ENCODE data around the gene VAV2.

Gene VAV2, protein sequence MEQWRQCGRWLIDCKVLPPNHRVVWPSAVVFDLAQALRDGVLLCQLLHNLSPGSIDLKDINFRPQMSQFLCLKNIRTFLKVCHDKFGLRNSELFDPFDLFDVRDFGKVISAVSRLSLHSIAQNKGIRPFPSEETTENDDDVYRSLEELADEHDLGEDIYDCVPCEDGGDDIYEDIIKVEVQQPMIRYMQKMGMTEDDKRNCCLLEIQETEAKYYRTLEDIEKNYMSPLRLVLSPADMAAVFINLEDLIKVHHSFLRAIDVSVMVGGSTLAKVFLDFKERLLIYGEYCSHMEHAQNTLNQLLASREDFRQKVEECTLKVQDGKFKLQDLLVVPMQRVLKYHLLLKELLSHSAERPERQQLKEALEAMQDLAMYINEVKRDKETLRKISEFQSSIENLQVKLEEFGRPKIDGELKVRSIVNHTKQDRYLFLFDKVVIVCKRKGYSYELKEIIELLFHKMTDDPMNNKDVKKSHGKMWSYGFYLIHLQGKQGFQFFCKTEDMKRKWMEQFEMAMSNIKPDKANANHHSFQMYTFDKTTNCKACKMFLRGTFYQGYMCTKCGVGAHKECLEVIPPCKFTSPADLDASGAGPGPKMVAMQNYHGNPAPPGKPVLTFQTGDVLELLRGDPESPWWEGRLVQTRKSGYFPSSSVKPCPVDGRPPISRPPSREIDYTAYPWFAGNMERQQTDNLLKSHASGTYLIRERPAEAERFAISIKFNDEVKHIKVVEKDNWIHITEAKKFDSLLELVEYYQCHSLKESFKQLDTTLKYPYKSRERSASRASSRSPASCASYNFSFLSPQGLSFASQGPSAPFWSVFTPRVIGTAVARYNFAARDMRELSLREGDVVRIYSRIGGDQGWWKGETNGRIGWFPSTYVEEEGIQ

DNA sequence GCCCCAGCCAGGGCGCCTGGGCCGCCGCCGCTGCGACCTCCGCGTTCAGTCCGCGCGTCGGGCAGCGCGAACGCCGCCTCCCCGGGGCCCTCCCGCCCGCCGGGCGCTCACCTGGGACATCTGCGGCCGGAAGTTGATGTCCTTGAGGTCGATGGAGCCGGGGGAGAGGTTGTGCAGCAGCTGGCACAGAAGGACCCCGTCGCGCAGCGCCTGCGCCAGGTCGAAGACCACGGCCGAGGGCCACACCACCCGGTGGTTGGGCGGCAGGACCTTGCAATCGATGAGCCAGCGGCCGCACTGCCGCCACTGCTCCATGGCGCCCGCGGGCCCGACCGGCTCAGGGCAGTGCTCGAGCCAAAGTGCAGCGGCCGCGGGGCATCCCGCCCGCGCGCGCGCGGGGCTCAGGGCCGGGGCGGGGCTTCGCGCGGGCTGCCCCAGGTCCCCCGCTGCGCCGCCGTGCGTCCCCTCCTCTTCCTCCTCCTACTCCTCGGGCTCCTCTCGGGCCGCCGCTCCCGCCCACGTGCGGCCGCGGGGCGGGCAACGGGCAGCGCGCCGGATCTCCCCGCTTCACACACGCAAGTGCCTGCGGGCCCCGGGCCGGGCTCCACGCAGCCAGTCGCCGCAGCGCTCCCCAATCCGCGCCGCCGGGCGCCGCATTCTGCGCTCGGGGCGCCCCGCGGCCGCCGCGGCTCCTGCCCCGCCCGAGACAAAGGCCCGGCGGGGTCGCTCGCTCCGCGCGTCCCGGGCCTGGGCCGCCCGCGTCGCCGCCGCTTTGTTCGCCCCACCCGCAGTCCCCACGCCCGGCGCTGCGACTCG is at the start of gene VAV2:
TSS of gene VAV2 (minus strand) at position 361 of the 816 bp plus-strand sequence. CDS start at position 315, 46 bp downstream.
- peak; percentile 41 for DNase-seq (ENCODE audit: low spot score)

DNA sequence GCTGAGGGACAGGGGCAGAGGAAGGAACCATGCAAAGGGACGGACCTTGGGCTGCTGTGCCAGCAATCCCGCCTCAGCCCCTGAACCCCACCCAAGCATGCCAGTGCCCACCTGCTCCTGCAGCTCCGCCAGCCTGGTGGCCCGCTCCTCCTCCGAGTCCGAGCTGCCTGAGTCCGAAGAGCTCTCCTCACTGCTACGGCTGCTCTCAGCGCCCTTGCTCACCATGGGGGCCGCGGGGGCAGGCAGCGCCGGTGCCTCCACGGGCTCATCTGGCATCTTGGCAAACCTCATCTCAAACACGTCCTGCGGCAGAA is 49.5 kb upstream of the VAV2 start:
- no peak for DNase-seq (ENCODE audit: low spot score)

DNA sequence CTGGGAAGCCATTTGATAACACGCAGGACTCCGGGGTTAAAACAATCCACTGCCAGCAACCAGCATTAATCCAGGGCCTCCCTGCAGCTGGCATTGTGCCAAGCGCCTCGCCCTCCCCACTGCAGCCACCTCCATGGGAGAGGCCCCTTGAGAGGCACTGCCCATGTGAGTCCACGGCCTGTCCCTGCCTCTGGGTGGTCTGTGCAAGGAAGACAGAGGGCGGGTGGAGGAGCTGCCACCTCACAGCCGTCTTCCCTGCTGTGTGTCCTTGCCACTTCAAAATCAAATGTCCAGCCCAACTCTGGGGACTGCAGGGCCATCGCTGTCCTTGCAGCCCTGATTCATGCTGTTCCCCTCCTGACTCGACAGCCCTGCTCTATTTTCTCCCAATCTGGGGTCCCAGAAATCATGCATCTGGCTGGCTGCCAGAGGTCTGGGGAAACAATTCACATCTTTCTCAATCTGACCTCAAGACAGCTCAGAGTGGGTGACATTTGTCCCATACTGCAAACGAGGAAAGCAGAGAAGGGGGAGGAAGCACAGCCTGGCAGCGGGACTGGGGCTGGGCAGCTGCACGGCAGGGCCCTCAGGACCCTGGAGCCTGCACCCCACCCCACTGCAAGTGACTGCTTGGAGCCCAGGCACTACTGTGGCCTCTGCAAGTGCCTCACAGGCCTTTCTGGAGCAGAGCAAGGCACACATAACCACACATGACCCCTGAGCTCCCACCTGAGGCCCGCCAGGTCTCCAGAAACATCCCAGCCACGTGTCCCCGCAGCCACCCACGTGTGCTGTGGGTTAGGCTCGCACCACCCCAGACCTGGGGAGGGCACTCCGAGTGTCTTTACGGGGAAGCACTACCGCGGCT is 48.9 kb upstream of the VAV2 start:
- DNase-seq (ENCODE audit: low spot score): no peak

DNA sequence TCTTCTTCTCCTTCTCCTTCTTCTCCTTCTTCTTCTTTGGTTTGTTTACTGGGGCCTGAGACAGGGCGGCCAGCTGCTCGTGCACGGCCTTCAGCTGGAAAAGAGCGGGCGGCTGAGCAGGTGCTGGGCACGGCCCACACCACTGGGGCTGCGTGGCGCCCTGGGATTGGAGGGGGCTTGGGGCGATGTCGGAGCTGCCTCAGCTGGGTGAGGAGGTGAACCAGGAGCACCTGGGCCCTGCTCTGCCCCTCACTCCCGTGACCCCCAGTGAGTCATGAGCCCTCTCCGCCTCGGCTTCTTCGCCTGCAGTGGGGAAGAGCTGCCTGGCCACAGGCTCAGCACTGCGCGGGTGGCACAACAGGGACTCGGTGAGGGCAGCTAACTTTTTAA is 48.0 kb upstream of the VAV2 start:
- DNase-seq (ENCODE audit: low spot score): no peak

DNA sequence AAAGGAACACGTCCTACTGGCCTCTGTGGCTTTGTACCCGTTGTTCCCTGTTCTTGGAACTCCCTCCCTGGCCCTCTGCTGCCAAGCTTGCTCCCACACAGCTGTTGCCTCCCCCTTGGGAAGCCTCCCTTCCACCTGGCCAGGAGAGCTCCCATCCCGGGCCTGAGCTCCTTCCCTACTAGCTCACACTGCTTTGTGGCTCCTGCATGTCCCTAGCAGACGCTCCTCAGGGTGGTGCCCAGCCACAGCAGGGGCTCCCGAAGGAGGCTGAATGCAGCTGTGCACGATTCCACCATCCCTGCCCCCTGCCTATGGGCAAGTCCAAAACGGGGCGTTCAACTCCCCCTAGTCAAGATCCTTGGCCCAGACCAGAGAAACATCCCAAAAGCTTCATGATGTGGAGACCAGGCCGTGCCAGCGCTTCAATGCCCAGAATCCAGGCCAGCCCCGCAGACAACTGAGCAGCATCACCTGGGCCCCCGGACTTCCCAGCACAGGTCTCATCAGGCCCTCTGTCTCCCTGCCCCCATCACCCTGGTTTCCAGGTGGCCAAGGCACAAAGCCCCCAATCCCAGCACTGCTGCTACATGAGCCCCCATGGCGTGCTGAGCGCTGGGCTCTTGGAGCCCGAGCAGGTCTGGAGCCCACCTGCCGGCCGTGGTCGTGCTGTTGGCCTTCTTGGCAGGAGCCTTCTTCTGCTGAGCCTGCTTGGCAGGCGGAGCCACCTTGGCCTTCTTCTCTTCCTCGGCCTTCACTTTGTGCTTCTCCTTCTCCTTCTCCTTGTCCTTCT is 47.5 kb upstream of the VAV2 start:
- DNase-seq (ENCODE audit: low spot score): no peak

DNA sequence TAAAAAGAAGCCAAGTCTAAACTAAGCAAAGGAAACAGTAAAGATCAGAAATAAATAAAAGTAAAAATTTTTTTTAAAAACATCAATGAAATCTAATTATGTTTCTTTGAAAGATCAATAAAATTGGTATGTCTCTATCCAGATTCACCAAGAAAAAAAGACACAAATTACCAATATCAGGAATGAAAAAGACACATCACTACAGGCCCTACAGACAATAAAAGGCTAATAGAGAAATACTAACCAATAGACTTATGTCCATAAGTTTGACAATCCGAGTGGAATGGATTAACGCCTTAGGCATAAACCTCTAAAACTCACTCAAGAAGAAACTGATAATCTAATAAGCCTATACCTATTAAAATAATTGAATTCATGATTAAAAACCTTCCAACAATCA is 45.5 kb upstream of the VAV2 start:
- no peak for DNase-seq (ENCODE audit: low spot score)

DNA sequence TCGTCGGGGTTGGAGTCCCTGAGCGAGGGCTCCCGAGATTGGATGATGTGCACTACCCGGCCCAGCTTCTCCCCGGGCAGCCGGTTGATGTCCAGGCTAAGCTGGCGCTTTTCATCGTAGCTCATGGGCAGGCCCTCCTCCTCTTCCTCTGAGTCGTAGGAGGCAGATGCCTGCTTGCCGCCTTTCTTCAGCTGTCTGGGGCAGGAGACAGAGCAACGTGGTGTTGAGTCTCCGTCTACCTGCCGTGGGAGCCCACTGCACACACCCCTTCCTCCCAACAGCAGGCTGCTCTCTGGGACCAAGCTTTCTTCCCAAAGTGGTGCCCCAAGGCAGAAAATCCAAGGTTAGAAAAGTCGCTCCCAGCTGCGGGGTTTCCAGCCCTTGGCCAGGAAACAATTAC is 44.0 kb upstream of the VAV2 start:
- DNase-seq (ENCODE audit: low spot score): no peak

DNA sequence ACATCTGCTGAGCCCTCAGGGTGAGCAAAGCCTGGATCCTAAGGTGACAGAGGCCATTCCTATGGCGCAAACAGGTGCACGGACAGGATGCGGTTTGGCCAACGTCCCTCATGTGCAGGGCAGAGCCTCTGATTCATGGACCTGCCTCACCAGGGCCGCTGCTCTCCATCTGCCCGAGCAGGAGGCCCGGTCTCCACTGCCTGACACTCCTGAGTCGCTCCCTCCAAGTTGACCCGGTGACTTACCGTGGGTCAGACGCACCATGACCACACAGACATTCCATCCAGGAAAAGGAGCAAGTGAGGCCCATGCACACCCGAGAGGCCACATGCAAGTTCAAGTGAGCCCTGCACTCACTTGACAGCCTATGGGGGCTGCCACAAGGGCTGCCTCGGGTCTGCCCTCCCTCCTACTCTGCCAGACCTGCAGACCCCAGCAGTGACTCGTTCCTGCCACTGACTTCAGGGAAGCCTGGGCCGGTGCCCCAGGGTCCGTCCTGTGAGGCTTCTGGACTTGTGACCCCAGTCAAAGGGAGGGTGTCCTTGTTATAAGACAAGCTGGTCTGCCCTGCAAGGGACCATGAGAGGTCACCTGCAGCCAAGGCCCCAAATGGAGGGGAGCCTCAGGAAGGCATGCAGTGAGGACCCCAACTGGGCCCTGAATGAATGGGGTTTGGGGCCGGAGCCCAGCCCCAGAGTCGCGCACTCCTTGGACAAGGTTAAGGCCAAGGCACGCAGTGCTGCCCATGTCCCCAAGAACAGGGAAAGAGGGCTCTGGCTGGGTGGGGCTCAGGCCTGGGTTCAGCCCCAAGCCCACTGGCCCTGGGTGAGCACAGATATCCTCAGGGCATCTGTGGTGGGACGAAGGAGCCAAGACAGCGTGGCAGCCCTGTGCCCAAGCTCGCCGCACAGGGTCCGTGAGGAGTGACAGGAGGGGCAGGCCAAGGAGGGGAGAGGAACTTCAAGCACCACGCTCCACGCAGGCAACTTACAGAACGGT is 43.2 kb upstream of the VAV2 start:
- DNase-seq (ENCODE audit: low spot score): no peak

DNA sequence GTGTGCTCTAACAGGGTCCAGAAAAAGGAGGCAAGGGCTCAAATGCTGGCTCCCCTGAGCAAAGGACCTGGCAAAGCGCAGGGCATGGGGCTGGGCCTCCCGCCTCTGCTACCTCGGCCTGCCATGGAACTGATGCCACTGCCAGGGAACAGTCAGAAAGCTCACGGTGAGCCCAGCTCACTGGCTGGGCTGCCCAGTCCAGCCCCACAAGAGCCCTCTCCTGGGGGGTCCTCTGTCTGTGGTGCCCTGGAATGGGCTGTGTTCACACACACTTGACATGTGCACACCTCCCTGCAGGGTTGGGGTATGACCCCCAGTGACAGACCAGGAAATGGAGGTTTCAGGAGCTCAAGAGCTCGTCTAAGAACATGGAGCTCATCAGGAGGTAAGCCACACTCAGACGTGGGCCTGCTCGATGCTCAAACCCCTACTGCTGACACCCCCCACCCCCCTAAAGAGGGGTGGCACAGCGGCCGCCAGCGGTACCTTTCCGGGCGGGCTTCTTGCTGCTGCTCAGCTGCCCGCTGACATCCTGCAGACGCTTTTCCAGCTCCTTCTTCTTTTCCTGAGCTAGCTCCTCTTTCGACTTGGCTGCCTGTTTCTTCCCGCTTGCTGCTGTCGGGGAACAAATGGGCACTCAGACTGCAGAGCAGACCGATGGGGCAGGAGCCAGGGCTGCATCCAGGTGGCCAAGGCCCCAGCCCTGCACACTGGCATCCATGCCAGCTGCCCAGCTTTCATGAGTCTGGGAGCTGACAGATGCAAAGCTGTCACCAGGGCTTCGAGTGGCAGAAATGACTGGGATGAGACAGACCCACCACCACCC is 42.3 kb upstream of the VAV2 start:
- no peak for DNase-seq (ENCODE audit: low spot score)

DNA sequence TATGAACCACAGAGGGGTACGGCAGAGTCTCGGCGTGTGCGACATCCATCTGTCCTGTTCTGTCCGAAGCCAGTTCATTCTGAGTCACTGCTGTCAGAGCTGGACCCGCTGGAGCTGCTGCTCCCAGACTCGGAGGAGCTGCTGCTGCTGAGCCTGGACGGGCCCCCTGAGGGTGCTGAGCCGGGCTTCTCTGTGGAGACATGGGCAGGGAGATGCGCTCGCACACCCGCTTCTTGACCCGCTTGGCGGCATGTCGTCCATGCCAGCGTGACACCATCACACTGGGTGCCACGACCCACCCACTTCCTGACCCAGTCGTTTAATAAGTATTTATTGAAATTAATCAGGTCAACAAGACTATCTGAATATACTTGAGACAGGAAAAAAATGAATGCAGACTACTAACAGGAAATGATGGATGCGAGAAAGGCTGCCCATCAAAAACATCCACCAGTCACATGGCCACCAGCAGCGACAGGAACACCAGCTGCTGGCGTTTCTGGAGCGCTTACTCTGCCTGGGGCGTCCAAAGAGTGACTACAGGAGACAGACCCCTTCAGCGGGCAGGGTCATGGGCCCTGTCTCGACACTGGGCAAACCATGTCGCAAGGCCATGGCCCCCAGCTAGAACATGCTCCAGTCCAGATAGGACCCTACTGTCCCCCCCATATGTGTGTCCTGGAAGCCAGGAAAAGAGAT is 41.5 kb upstream of the VAV2 start:
- no peak for DNase-seq (ENCODE audit: low spot score)

DNA sequence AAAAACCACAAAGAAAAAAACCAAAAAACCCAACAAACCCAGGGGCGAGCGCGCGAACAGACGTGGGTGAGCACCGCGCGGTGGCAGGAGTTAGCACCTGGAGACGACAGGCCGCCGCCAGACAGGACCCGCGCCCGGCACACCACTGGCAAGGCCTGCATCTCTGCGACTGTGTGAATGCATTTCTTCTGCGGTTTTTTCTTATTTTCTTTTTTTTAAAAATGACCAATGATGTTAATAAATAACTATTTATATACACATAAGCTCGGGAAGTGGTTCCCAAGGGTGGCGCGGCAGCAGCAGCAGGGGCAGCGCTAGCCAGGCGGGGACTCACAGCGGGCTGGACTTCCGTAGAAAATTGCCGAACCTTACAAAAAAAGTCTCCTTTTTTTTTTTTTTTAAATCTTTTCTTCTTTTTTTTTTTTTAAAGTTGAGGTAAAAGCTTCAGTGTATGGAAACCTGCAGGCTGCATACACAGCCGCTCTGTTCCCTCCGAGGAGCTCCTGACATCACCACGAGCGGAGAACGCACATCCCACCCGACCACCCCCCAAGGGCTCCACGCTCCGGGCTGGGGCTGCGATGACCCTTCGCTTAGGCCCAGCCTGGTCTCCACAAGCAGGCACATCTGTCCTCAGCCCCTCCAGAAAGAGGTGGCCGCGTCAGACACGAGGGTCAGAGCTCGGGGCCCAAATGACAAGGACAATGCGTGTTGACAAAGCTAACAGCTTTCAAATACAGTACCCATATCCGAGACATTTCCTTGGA is 40.5 kb upstream of the VAV2 start:
- DNase-seq (ENCODE audit: low spot score): no peak

DNA sequence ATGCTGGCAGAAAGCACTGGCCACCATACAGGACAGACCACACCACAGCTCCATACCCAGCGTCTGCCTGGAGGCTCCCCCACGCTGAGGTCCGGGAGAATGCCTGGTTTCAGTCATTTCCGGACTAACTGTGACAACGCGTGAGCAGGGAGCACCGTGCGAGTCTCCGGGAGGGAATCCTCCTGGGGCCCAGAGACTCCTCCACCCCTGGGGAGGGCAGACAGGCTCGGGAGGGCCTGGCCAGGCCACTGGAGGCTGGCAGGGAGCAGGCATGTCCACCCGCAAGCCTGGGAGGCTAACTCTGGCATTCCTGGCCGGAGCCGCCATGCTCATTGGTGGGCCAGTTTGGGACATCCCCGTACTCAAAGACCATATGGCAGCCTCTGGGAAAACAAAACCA is 39.7 kb upstream of the VAV2 start:
- no peak for DNase-seq (ENCODE audit: low spot score)

DNA sequence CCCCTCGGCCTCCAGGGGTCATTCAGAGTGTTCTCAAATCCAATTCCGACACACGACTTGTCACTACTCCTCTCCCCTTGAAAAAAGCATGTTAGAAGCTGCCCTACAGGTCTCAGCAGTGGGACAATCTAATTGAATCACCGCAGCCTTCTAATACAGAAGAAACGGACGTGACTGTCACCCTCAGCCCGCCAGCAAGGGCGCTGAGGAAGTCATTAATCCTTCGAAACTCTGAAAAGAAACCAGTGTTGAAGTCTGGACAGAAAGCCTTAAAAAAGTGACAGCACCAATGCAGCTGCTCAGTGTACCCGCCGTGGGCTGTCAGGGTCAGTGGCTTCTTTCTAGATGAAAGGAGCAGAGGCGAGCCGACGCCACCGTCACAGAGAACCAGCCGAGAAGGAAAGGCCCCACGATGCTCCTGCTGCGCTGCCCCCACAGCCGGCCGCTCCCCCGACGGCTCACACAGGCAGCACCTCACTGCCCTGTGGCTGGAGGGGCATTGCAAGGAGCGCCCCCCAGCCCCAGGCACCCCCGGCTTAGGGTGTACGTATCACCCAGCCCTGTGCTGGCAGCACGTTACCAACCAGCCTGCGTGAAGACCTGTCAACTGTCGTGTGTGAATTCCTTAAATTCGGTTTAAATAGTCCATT is 38.8 kb upstream of the VAV2 start:
- peak; percentile 71 for DNase-seq (ENCODE audit: low spot score)

DNA sequence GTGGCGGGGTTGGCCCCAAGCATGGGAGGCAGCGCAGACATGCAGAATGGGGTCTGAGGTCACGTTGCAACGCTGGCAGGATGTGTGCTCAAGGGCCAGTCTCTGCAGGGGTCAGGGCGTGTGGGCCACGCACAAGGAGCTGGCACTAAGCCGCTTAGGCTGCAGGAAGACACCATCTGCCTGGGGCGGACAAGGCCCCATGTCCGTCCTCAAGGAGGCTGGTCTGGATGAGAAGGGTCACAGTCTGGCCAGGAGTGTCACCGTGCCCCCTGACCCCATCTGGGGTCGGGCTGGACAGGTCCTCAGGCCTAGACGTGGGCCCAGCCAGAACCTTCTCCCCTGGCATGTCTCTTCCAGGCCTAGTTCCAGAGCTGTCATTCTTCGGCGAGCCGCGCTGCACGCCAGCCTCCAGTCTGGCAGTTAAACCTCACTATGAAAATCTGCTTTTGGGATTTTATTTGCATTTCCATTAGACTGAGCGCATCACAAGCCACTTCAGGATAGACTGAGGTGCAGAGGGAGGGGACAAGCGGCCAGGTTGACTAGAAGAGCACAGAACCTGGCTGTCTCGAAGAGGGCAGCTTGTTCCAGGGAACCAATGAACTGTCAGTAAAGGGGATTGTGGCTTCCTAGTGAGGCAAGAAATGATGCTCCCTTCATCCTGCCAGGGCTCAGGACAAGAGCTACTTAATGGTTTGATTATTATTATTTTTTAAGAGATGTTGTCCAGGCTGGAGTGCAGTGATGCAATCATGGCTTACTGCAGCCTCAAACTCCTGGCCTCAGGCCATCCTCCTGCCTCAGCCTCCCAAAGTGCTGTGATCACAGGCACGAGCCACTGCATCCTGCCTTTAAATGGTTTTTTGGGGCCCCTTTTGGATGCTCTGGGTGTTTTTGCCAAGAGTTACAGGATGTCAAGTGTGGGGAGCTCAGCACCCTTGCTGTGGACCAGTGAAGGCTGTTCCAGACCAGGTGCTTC is 37.4 kb upstream of the VAV2 start:
- DNase-seq (ENCODE audit: low spot score): no peak

DNA sequence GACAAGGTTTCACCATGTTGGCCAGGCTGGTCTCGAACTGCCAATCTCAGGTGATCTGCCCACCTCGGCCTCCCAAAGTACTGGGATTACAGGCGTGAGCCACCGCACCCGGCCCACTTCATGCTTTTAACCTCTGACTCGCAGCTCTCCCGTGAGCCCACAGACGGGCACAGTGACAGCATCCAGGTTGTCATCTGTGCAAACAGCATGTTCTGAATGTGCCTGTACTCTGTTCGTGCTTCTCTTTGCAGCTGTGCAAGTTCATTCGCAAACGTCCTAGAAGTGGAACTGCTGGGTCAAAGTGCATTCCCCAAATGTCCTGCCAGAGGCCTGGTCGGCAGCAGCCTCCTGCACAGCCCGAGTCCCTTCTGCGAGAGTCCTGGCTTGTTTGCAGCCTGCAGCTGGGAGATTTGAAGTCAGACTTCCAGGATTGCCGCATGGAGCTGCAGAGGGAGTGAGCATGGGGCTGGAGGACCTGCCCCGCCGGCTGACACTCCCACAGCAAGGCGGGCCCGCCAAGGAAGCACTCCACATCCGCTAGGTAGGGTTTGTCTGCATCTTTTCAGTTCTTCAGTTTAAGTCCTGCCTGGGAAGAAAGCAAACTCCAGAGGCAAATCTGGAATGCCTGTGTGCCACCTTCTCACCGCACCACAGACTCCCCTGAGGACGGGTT is 36.6 kb upstream of the VAV2 start:
- no peak for DNase-seq (ENCODE audit: low spot score)

All from kidney capillary endothelial cell (primary cell).